GM12892 (cell line): Measurements from ENCODE around the gene MUTYH.

Source experiments
- DNase-seq: peaks from one replicate; pipeline ENCODE4 v3.0.0; 2011; ENCODE audit not compliant: insufficient read length
- FAIRE-seq: peaks from 2 replicates; lab custom pipeline; 2011; peaks lifted over from hg19 to GRCh38; lab: Jason Lieb, UNC
- POLR2A ChIP-seq: IDR thresholded peaks from 2 replicates; pipeline ENCODE4 v1.6.1; 2011; ENCODE audit warnings: low read depth, low read length, control low read depth
- POLR2AphosphoS5 ChIP-seq: IDR thresholded peaks from 2 replicates; pipeline ENCODE4 v1.6.1; 2011; ENCODE audit warnings: low read depth, low read length, control low read depth
- TAF1 ChIP-seq: IDR thresholded peaks from 2 replicates; pipeline ENCODE4 v1.6.1; 2011; ENCODE audit warnings: low read depth, mild to moderate bottlenecking, control low read depth, low read length, borderline replicate concordance

Gene MUTYH

DNA sequence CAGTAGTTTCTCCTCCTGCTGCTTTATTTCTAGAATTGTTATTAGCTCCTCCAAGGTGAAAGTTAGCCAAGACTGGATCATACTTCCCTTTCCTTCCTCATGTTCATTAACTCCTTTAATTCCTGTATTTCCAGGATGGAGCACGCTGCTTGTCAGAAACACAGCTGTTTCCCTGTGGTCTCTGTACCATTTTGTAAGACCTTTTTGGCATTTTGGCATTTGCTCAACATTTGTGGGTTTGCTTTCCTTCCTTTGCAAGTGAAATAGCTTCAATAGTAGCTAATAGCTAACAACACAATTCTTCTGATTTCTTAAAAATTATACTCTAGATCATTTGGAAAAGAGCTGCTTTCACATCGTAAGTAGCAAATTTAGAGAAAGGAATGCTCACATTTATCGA, 57.9 kb downstream of the MUTYH start:
- FAIRE-seq (no peak), DNase-seq (no peak)
- TF ChIP-seq TAF1 (no peak), POLR2A (no peak), POLR2AphosphoS5 (no peak)
